IMR-90 (cell line): ENCODE data around the gene MMP20. TPM values are rescaled to one million over a fixed set of nuclear protein-coding genes. Genes with fewer than 3 reads are reported as not detected.
A peak's percentile ranks its signal among the peaks of the same experiment; 100 is the strongest.

Experiments
- ATAC-seq: fragments of 200-7000 bp; cut with Tn5 transposase; 2 replicates; pipeline ENCODE4 v1.9.1; 2020; ENCODE audit warnings: low read depth, mild to moderate bottlenecking, moderate library complexity
- BruUV-seq: library from RNA; stranded (reverse); fragments of 400-500 nt; replicated peaks from 2 replicates; lab custom pipeline; 2021; lab: Mats Ljungman, UMichigan
- CTCF ChIA-PET: fragments of 300-600 bp; formaldehyde crosslinking; extraction: SDS; loops from one replicate; lab custom pipeline; 2021; ENCODE audit warnings: antibody characterized with exemption; lab: Yijun Ruan, JAX
- POLR2A ChIA-PET: fragments of 300-600 bp; sonication (Branson Sonifier 250); formaldehyde crosslinking; loops from one replicate; lab custom pipeline; 2022; ENCODE audit warnings: antibody characterized with exemption; ENCODE audit not compliant: unreplicated experiment; lab: Charles Lee
- DNase-seq: peaks from one replicate; pipeline ENCODE4 v3.0.0; 2013
- H2AFZ ChIP-seq: replicated peaks from 2 replicates; pipeline ENCODE3; 2013; ENCODE audit warnings: low read length, mild to moderate bottlenecking; ENCODE audit not compliant: poor library complexity
- H2AK5ac ChIP-seq: 2 replicates; pipeline ENCODE4 v1.6.1; 2013; ENCODE audit warnings: low read depth, low read length, inconsistent platforms
- H2AK9ac ChIP-seq: replicated peaks from 2 replicates; pipeline ENCODE3; 2013; ENCODE audit warnings: mild to moderate bottlenecking, low read depth, low read length, moderate library complexity; ENCODE audit not compliant: poor library complexity
- H2BK120ac ChIP-seq: 2 replicates; pipeline ENCODE4 v1.6.1; 2013; ENCODE audit warnings: low read depth, low read length, inconsistent platforms
- H2BK15ac ChIP-seq: 3 replicates; pipeline ENCODE4 v1.6.1; 2013; ENCODE audit warnings: low read depth, low read length, inconsistent platforms
- H2BK20ac ChIP-seq: 2 replicates; pipeline ENCODE4 v1.6.1; 2013; ENCODE audit warnings: low read depth, mild to moderate bottlenecking, inconsistent platforms, low read length, moderate library complexity
- H2BK5ac ChIP-seq: 2 replicates; pipeline ENCODE4 v1.6.1; 2013; ENCODE audit warnings: mild to moderate bottlenecking, low read depth, low read length, inconsistent platforms; ENCODE audit not compliant: poor library complexity, severe bottlenecking
- H3K14ac ChIP-seq: replicated peaks from 2 replicates; pipeline ENCODE4 v1.6.1; 2013; ENCODE audit warnings: low read depth, low read length, inconsistent platforms
- H3K18ac ChIP-seq: 2 replicates; pipeline ENCODE4 v1.6.1; 2013; ENCODE audit warnings: low read depth, low read length, control low read depth
- H3K23ac ChIP-seq: 2 replicates; pipeline ENCODE4 v1.6.1; 2013; ENCODE audit warnings: low read depth, low read length, inconsistent platforms
- H3K27ac ChIP-seq: 2 replicates; pipeline ENCODE4 v1.5.1; 2013; ENCODE audit warnings: mild to moderate bottlenecking, control low read depth, low read length; ENCODE audit not compliant: insufficient read depth
- H3K27me3 ChIP-seq: 2 replicates; pipeline ENCODE4 v1.6.1; 2013; ENCODE audit warnings: low read length; ENCODE audit not compliant: control insufficient read depth, insufficient read depth
- H3K36me3 ChIP-seq: 2 replicates; pipeline ENCODE4 v1.6.1; 2013; ENCODE audit warnings: low read length, mixed read lengths; ENCODE audit not compliant: control insufficient read depth, insufficient read depth
- H3K4ac ChIP-seq: 2 replicates; pipeline ENCODE4 v1.6.1; 2013; ENCODE audit warnings: low read depth, low read length, inconsistent platforms
- H3K4me1 ChIP-seq: 2 replicates; pipeline ENCODE4 v1.6.1; 2013; ENCODE audit warnings: low read length, mixed read lengths; ENCODE audit not compliant: control insufficient read depth, insufficient read depth
- H3K4me2 ChIP-seq: 2 replicates; pipeline ENCODE4 v1.6.1; 2013; ENCODE audit warnings: low read depth, mild to moderate bottlenecking, control low read depth, low read length, moderate library complexity
- H3K4me3 ChIP-seq: 2 replicates; pipeline ENCODE4 v1.5.1; 2013; ENCODE audit warnings: low read depth, mild to moderate bottlenecking, control low read depth, low read length, moderate library complexity; ENCODE audit not compliant: insufficient read depth
- H3K56ac ChIP-seq: 2 replicates; pipeline ENCODE4 v1.6.1; 2013; ENCODE audit warnings: low read length, inconsistent platforms; ENCODE audit not compliant: insufficient read depth; ENCODE audit errors: extremely low read depth
- H3K79me1 ChIP-seq, 2 experiments: 2 replicates each; pipeline ENCODE4 v1.6.1; 2013; ENCODE audit warnings: low read length in 2 of 2, inconsistent platforms in 1 of 2, low read depth in 1 of 2
- H3K9ac ChIP-seq: 2 replicates; pipeline ENCODE4 v1.6.1; 2013; ENCODE audit warnings: low read depth, low read length, control low read depth
- H3K9me1 ChIP-seq: 2 replicates; pipeline ENCODE4 v1.6.1; 2013; ENCODE audit warnings: low read length, inconsistent platforms; ENCODE audit not compliant: insufficient read depth
- H3K9me3 ChIP-seq: 2 replicates; pipeline ENCODE4 v1.6.1; 2013; ENCODE audit warnings: low read length; ENCODE audit not compliant: control insufficient read depth, insufficient read depth
- H4K20me1 ChIP-seq: 2 replicates; pipeline ENCODE4 v1.6.1; 2013; ENCODE audit warnings: low read length, inconsistent platforms; ENCODE audit not compliant: insufficient read depth
- H4K5ac ChIP-seq: 2 replicates; pipeline ENCODE4 v1.6.1; 2013; ENCODE audit warnings: mild to moderate bottlenecking, low read depth, low read length, control low read depth
- H4K8ac ChIP-seq, 2 experiments: 2 replicates each; pipeline ENCODE4 v1.6.1; 2013; ENCODE audit warnings: low read depth in 2 of 2, low read length in 2 of 2, control low read depth in 1 of 2, inconsistent platforms in 1 of 2
- H4K91ac ChIP-seq: 2 replicates; pipeline ENCODE4 v1.6.1; 2013; ENCODE audit warnings: low read depth, low read length, inconsistent platforms; ENCODE audit not compliant: insufficient read depth
- CHD1 ChIP-seq: IDR thresholded peaks from 2 replicates; pipeline ENCODE4 v1.6.1; 2012; ENCODE audit warnings: low read depth, low read length, improper control_type of control experiment
- NFE2L2 ChIP-seq: fragments of 150-350 bp; IDR thresholded peaks from 2 replicates; pipeline ENCODE4 v1.6.1; 2016; ENCODE audit warnings: low read depth, mild to moderate bottlenecking, low read length
- RCOR1 ChIP-seq: IDR thresholded peaks from 2 replicates; pipeline ENCODE4 v1.6.1; 2012; ENCODE audit warnings: mild to moderate bottlenecking, low read length, improper control_type of control experiment; ENCODE audit not compliant: insufficient replicate concordance
- USF2 ChIP-seq: fragments of 150-350 bp; IDR thresholded peaks from 2 replicates; pipeline ENCODE4 v1.6.1; 2017; ENCODE audit warnings: mild to moderate bottlenecking, antibody characterized with exemption, low read length, low read depth
- dilution Hi-C: fragments of 300-500 bp; cut with HindIII; formaldehyde crosslinking; loops from one replicate; pipeline ENCODE4 v1.14.3; 2018; ENCODE audit warnings: low sequenced_read_pairs; ENCODE audit not compliant: unreplicated experiment
- in situ Hi-C: fragments of 300-500 bp; cut with MboI; formaldehyde crosslinking; loops from 3 replicates; pipeline ENCODE4 v1.14.3; 2019; ENCODE audit warnings: low sequenced_read_pairs, inconsistent platforms, mixed read lengths
- intact Hi-C: fragments of 100-400 bp; cut with micrococcal nuclease; formaldehyde crosslinking; loops from 2 replicates; pipeline ENCODE4 v1.10.0; 2022
- polyA plus RNA-seq, 3 experiments: library from polyadenylated mRNA; depleted of rRNA; stranded (reverse); fragments of >200 nt; gene quantifications; 2 replicates each; pipeline ENCODE4 v1.2.3, GENCODE V29; 2012; ENCODE audit warnings: low replicate concordance in 1 of 3
- total RNA-seq: library from RNA; depleted of rRNA; stranded (reverse); fragments of >200 nt; gene quantifications from 2 replicates; pipeline ENCODE4 v1.2.3, GENCODE V29; 2012

Gene MMP20
- total and polyA plus RNA-seq, 2 of the 4 experiments (the other 2 are of a cell fraction): not detected

DNA sequence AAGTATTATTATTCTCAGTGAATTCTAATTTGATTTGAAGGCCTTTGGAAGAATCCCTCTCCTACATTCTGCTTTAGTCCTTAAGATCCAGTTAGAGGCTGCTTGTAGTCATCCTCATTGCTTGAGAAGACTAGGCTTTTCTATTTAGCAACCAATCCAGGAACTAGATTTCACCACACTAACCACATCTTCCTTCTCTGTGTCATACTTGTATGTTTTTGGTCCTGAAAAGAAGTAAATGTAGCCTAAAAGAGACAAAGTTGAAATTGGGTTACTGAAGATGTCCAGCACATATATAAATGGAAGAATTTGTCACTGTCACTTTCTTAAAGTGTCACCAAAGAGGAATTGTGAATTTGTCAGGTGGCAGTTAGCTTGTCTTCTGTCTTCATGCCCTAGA lies 48.0 kb downstream of the MMP20 start:
- Histone ChIP-seq H2BK120ac (no peak overlapping the region), H3K27ac (no peak overlapping the region), H3K14ac (no peak overlapping the region), H2BK15ac (no peak overlapping the region), H3K36me3 (no peaks in the 10 kb centered on the region), H4K91ac (no peak overlapping the region), H3K56ac (no peak overlapping the region), H2BK5ac (no peak overlapping the region), H3K9ac (no peak overlapping the region), H3K4me3 (no peak overlapping the region), H4K20me1 (no peaks in the 10 kb centered on the region), H3K23ac (no peak overlapping the region), H2AK9ac (no peak overlapping the region), H4K5ac (no peak overlapping the region), H3K9me3 (no peaks in the 10 kb centered on the region), H3K4ac (no peak overlapping the region), H2AK5ac (no peak overlapping the region), H3K18ac (no peak overlapping the region), H3K4me1 (no peaks in the 10 kb centered on the region; the same call in 1 of the 2 replicates), H2BK20ac (no peak overlapping the region), H3K27me3 (no peaks in the 10 kb centered on the region), H3K9me1 (no peaks in the 10 kb centered on the region), H3K79me1 (no peaks in the 10 kb centered on the region), H2AFZ (no peak overlapping the region), H3K4me2 (no peak overlapping the region), H4K8ac (no peak overlapping the region)
- in situ Hi-C loops: no loop called here
- TF ChIP-seq CHD1 (no peak), RCOR1 (no peak), USF2 (no peak), NFE2L2 (no peak)
- ATAC-seq: no peak
- peak; percentile 46 for DNase-seq
- dilution Hi-C loops: no loop called here
- ChIA-PET CTCF (no interaction called here), POLR2A (no interaction called here)
- BruUV-seq: no TSS peak
- intact Hi-C loops: no loop called here
